Endothelial cell of umbilical vein (primary cell): ENCODE results near the gene FHIP1B.

ENCODE experiments used
- CTCF ChIP-seq, 2 donors: IDR thresholded peaks; 1 replicate in 1 of 2; 2 replicates in 1 of 2; pipeline ENCODE4 v1.5.1; 2011; ENCODE audit warnings: low read length in 2 of 2, mild to moderate bottlenecking in 2 of 2, moderate library complexity in 2 of 2, control low read depth in 1 of 2, inconsistent platforms in 1 of 2, low read depth in 1 of 2; ENCODE audit not compliant: insufficient read depth in 1 of 2; ENCODE audit errors: extremely low read depth in 1 of 2
- EZH2 ChIP-seq: IDR thresholded peaks from 2 replicates; pipeline ENCODE4 v1.6.1; 2012; ENCODE audit warnings: borderline replicate concordance, low read depth, mild to moderate bottlenecking, moderate library complexity, low read length, inconsistent platforms; ENCODE audit not compliant: severe bottlenecking
- FOS ChIP-seq: IDR thresholded peaks from 2 replicates; pipeline ENCODE4 v1.6.1; 2011; ENCODE audit warnings: mild to moderate bottlenecking, low read length, moderate library complexity, borderline replicate concordance; ENCODE audit not compliant: insufficient read depth
- GATA2 ChIP-seq: IDR thresholded peaks from 2 replicates; pipeline ENCODE4 v1.7.0; 2011; ENCODE audit warnings: low read depth, mild to moderate bottlenecking, moderate library complexity, mixed read lengths, low read length; ENCODE audit not compliant: insufficient read length, insufficient read depth
- MAX ChIP-seq: IDR thresholded peaks from 2 replicates; pipeline ENCODE4 v1.6.1; 2011; ENCODE audit not compliant: insufficient read depth, insufficient read length
- MYC ChIP-seq: IDR thresholded peaks from one replicate; pipeline ENCODE4 v1.6.1; 2011; ENCODE audit warnings: mild to moderate bottlenecking, low read depth, low read length
- POLR2A ChIP-seq: IDR thresholded peaks from 2 replicates; pipeline ENCODE4 v1.6.1; 2012; ENCODE audit warnings: low read depth, mild to moderate bottlenecking, control low read depth, low read length
- POLR2AphosphoS5 ChIP-seq: IDR thresholded peaks from 2 replicates; pipeline ENCODE4 v1.6.1; 2012; ENCODE audit warnings: low read depth, mild to moderate bottlenecking, control low read depth, low read length, moderate library complexity; ENCODE audit not compliant: insufficient read depth

- TF ChIP-seq CTCF (IDR thresholded peaks at IDR 0.05; ENCODE audit: extremely low read depth in 1 of 2, insufficient read depth in 1 of 2, low read depth in 1 of 2, low read length in 2 of 2) (no peak), EZH2 (no peak), POLR2A (no peak), GATA2 (no peak), POLR2AphosphoS5 (no peak), FOS (no peak), MYC (no peak), MAX (no peak)
Measured at GRCh38 chr11:6229911-6230310, 4.5 kb downstream of the FHIP1B start.
